Stimulated activated CD4-positive, alpha-beta T cell treated with anti-CD3 and anti-CD28 coated beads, Interleukin-1b, Interleukin-23, amount 100 ng/mL, for 4 hours (primary cell): ENCODE results near the gene C9orf43.

Experiments used
- DNase-seq, 2 donors: peaks; one replicate each; pipeline ENCODE4 v3.0.0-alpha.2; 2020; ENCODE audit warnings: low read depth in 2 of 2

Gene C9orf43

DNA sequence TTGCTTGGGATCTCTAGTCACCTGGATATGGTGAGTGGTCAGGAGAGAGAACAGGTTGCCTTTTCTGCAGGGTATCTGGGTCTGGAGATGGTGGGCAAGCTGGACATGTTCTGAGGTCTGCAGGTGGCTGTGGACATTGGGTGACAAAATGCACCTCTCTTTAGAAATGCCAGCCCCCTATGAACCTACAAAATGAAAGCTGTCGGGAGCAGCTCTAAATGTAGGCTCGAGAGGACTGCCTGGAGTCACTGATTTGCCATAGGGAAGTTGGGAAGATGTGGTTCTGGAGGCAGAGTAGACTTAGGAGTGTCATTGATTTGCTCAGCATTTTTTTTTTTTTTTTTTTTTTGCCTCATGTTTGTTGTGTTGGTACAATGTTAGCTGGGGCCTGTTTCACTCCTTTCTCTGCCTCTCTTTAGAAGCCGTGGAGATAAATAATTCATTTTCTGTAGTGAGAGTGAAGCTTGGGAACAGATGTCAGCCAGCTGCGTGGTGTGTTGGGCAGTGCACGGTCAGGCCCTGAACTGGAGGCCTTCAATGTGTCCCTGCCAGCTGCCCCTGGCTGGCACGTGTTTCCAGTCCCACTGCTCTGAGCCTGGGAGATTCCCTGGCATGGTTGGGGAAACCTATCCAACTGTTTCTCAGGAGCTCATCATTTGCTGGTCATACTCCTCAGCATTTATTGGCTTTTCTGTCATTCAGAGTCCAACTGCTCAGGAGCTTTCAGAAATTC lies 58.3 kb downstream of the C9orf43 start:
- DNase-seq, result no peak

- no peak for DNase-seq
Measured at GRCh38 chr9:113471143-113471542, 60.6 kb downstream of the C9orf43 start.

DNA sequence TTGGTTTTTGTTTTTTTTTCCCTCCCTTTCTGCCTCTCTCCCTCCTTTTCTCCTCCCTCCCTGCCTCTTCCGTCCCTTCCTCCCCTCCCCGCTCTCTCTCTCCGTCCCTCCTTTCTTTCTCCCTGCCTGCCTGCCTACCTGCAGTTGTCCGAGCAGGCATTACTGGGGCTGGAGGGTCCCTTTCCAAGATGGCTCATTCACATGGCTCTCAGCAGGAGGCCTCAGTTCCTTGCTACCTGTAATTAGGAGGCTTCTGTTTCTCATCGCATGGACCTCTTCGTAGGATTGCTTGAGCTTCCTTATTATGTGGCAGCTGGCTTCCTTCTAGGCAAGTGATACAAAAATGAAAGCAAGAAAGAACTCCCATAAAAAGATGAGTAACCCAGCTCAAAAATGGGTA lies 61.0 kb downstream of the C9orf43 start:
- DNase-seq, result no peak

DNA sequence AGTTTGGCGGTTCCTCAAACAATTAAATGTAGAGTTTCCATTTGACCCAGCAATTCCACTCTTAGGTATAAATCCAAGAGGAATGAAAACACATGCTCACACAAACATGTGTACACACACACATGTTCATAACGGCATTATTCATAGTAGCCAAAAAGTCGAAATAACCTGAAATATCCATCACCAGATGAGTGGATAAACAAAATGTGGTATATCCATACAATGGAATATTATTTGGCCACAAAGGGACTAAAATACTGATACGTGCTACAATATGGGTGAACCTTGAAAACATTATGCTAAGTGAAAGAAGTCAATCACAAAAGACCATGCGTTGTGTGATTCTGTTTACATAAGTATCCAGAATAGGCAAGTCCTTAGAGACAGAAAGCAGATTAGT lies 61.7 kb downstream of the C9orf43 start:
- DNase-seq, result no peak

GRCh38 chr9:113474360-113475028 lies 63.9 kb downstream of the C9orf43 start:
- no peak for DNase-seq

- DNase-seq, result no peak
Measured at GRCh38 chr9:113475031-113475430, 64.5 kb downstream of the C9orf43 start.

- DNase-seq, result no peak
Measured at GRCh38 chr9:113475992-113476391, 65.4 kb downstream of the C9orf43 start.

GRCh38 chr9:113476511-113476916 lies 66.0 kb downstream of the C9orf43 start:
- DNase-seq, result no peak

DNA sequence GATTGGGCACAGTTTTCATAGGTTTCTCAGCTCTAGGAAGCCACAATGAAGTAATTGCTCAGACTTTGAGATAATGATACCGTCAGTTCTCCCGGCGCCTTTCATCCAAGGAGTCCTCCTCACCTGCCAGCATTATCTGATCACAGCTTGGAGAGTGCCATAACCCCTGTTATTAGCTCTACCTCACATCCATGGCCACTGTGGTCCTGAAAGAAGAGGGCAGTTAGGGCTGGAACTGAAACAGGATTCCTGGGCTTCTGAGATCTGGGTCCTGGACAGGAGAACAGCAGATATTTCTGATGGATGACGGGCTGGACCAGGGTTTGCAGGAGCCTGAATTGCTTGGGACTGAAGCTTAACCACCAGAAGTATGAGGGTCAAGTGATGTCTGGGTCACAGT lies 66.5 kb downstream of the C9orf43 start:
- DNase-seq, result no peak

DNA sequence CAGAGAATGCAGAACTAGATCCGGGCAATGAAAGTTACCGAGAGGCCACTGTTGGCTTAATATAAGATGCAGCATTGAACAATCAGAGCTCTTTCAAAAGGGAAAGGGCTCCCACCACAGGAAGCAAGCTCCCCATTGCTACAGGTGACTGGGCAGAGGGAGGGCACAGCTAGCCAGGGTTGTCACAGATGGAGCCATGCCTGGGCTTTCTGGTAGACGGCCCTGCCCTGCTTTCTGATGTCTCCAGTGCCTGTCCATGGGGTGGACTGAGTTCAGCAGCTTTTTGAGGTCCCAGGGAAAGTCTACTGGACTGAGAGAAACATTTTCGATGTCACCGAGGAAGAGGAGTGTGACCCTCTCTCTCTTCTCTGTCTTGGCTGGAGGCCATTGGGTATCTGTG lies 67.1 kb downstream of the C9orf43 start:
- no peak for DNase-seq

DNA sequence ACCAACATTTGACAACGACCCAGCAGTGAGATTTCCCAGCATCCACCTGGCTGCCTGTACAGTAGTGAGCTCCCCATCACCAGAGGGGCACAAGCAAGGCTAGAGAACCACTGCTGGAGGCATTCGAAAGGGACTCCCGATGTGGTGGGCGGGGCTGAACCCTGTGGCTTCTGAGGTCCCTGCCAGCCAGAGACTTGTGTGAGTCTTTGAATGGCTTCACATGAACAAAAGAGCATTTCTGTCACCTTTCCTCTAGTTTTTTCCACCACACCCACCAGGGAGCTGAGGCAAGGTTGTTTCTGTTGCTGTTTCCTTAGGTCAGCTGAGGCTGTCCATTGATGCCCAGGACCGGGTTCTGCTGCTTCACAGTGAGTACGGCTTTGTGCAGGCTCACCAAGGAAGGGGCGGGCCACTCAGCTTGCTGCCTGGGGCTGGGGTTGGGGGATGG lies 68.7 kb downstream of the C9orf43 start:
- no peak for DNase-seq
